Measurements from ENCODE around the gene NUDT3.
"Not testable (repeated sequence)": the region's sequence is repeated elsewhere in the genome, so short reads cannot be mapped to it uniquely, and the experiment has no call there.

Gene NUDT3

DNA sequence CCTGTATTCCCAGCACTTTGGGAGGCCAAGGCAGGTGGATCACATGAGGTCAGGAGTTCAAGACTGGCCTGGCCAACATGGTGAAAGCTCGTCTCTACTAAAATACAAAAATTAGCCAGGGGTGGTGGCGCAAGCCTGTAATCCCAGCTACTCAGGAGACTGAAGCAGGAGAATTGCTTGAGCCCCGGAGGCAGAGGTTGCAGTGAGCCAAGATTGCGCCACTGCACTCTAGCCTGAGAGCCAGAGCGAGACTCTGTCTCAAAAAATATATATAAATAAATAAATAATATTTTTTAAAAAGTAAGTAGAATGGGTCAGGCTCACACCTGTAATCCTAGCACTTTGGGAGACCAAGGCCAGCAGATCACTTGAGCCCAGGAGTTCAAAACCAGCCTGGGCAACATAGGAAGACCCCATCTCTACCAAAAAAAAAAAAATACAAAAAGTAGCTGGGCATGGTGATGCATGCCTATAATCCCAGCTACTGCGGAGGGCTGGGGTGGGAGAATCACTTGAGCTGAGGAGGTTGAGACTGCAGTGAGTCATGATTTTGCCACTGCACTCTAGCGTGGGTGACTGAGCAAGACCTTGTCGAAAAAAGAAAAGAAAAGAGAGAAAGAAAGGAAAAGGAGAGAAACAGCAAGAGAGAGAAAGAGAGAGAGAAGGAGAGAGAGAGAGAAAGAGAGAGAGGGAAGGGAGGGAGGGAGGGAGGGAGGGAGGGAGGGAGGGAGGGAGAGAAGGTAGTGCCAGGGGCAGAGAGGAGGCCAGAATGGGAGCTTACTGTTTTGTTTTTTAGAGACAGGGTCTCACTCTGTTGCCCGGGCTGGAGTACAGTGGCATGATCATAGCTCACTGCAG, 26.5 kb downstream of the NUDT3 start:
- not testable (repeated sequence) for DNase-seq

DNA sequence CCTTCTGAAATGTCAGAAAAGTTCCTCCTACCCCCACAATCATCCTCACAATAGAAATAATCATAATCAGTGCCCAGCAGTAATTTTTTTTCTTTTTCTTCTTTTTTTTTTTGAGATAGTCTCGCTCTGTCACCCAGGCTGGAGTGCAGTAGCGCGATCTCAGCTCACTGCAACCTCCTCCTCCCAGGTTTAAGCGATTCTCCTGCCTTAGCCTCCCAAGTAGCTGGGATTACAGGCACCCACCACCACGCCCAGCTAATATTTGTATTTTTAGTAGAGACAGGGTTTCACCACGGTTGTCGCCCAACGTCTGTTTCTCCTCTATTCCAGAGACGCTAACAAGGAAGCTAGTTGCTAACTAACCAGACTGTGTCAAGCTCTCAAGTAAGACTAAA, 28.8 kb downstream of the NUDT3 start:
- not testable (repeated sequence) for DNase-seq

GRCh38 chr6:34362909-34363680, 29.4 kb downstream of the NUDT3 start:
- no peak for DNase-seq

DNA sequence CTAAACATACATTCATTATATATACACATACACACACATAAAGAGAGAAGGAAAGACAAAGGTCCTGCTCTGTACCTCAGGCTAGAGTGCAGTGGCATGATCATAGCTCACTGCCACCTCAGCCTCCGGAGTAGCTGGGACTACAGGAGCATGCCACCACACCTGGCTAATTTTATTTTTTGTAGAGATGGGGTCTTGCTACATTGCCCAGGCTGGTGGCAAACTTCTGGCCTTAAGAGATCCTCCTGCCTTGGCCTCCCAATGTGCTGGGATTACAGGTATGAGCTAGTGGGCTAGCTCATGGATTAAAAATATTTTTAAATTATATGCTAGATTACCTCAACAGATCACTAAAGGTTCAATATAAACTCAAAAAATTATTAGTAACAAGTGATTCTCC, 30.3 kb downstream of the NUDT3 start:
- DNase-seq, result no peak

GRCh38 chr6:34360556-34360955, 31.9 kb downstream of the NUDT3 start:
- DNase-seq, result no peak

DNA sequence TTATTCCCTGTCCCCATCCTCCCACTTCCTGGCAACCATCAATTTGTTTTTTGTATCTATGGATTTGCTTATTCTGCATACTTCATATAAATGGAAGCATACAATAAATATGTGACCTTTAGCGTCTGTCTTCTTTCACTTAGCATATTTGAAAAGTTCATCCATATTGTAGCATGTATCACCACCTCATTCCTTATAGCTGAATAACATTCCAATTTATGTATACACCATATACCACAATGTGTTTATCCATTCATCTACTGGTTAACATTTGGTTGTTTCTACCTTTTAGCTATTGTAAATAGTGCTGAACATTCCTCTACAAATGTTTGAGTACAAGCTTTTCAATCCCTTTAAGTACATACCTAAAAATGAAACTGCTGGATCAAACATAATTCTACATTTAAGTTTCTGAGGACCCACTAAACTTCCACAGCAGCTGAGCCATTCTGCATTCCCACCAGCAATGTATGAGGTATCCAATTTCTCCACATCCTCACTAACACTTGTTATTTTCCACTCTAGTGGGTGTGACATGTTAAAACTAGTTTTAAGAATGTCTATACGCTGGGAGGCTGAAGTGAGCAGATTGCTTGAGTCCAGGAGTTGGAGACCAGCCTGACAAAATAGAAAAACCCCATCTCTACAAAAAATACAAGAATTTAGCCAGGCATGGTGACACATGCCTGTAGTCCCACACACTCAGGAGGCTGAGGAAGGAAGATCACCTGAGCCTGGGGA, 32.9 kb downstream of the NUDT3 start:
- DNase-seq, result no peak

DNA sequence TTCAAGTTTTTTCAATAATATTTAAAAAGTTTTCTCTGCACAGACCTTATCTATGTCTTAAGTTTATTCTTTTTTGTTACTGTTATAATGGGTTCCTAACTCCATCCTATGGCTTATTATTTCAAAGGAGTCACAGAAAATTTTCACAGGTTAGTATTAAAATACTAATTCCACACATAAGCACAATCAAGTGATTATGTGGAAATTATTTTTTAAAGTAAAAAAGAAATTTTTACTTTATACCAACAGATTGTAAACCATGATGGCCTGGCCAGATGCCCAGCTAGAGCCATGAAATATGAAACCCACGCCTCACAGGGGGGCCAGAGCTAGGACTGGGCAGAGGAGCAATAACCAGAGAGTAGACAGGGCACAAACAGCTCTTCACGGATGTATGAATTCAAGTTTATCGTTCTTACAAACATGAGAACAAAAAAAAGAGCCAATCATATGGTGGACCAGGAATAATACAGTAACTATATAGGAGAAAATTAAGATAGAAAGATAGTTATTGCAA, 34.0 kb downstream of the NUDT3 start:
- no peak for DNase-seq

DNA sequence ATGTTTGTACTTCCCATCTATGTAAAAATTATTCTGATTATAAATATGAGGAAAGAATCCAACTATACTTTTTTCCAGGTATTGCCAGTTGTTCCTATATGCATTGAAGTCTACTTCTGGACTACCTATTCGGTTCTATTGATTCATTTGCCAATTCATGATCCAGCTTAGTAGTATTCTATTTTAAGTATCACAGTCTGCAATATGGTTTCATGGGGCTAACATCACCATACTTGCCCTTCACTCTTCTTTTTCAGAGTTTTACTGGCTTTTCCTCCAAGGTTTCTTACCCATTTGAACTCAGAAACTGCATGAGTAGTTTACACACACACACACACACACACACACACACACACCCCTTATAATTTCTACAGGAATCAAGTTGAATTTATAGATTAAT, 34.5 kb downstream of the NUDT3 start:
- DNase-seq, result no peak

GRCh38 chr6:34355889-34356288, 36.6 kb downstream of the NUDT3 start:
- no peak for DNase-seq

- not testable (repeated sequence) for DNase-seq
These were observed 38.2 kb downstream of the NUDT3 start for GRCh38 chr6:34354230-34354629.

- DNase-seq, result not testable (repeated sequence)
These were observed 38.9 kb downstream of the NUDT3 start for GRCh38 chr6:34353530-34353929.

- DNase-seq, result no peak
These were observed 40.0 kb downstream of the NUDT3 start for GRCh38 chr6:34352305-34352937.

DNA sequence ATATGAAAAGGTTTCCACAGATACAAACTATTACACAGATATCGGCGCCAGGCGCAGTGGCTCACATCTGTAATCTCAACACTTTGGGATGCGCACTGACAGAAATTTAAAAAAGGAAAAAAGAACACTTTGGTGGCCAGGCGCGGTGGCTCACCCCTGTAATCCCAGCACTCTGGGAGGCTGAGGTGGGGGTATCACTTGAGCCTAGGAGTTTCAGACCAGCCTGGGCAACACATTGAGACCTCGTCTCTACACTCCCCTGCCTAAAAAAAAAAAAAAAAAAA, 41.6 kb downstream of the NUDT3 start:
- no peak for DNase-seq

- DNase-seq, result no peak
These were observed 42.1 kb downstream of the NUDT3 start for GRCh38 chr6:34350137-34350933.

DNA sequence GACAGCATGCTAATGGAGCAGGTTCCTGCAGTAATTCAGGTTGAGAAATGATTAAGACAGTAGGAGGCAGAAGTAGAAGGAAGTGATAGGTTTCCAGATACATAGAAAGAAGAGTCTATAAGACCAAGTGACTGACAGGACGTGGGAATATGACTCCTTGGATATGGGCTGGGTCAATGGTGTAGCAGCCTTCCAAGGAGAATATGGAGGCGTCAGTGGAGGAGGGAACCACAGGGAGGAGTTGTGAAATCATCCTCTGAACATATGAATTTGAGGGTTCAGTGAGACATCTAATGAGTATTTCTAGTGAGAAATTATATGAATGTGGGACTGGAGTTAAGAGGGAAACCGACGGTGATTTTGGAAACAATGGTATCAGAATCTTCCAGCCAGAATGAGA, 43.3 kb downstream of the NUDT3 start:
- no peak for DNase-seq

- no peak for DNase-seq
These were observed 45.2 kb downstream of the NUDT3 start for GRCh38 chr6:34347303-34347702.

DNA sequence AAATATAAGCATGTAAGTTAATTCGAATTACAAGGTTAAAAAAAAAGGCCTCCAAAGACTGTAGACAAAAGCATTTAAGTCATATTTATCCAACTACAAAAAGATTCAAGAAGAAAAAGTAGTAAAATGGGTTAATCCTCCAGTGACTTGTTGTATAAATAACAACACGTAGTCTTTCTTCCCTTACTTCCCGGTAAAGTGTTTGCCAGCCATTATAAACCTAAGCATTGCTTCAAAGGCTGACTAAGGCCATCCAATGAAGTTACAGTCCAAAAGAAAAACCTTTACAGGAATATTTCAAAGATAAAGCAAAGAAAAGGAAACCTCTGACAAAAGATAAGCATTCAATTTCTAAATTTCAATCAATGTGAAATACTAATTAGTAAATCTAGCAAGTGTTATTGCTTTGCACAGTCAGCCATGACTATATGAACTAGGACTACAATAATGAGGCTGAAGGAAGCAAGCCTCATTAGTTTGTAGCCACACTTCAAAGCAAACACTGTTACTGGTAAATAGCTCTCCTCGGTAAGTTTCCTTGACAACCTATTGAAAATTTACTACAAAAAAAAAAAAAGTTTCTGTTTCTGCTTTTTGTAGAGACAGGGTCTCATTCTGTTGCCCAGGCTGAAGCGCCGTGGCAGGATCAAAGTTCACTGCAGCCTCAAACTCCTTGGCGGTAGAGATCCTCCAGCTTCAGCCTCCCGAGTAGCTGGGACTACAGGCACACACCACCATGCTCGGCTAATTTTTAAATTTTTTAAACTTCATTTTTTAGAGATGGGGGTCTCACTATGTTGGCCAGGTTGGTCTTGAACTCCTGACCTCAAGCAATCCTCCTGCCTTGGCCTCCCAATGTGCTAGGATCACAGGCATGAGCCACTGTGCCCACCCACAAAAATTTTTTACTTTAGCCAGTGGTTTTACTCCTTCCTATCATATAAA, 46.0 kb downstream of the NUDT3 start:
- no peak for DNase-seq

DNA sequence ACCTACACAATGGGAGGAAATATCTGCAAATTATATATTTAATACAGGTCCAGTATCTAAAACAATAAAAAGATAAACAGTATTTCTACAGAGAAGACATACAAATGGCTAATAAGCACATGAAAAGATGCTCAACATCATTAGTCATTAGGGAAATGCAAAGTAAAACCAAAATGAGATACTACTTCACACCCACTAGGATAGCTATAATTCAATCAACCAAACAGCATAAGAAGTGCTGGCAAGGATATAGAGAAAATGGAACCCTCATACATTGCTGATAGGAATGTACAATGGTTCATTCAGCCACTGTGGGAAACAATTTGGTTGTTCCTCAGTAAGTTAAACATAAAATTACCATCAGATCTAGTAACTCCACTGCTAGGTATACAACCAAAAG, 48.7 kb downstream of the NUDT3 start:
- DNase-seq, result no peak

- DNase-seq, result no peak
These were observed 50.2 kb downstream of the NUDT3 start for GRCh38 chr6:34342247-34342646.

DNA sequence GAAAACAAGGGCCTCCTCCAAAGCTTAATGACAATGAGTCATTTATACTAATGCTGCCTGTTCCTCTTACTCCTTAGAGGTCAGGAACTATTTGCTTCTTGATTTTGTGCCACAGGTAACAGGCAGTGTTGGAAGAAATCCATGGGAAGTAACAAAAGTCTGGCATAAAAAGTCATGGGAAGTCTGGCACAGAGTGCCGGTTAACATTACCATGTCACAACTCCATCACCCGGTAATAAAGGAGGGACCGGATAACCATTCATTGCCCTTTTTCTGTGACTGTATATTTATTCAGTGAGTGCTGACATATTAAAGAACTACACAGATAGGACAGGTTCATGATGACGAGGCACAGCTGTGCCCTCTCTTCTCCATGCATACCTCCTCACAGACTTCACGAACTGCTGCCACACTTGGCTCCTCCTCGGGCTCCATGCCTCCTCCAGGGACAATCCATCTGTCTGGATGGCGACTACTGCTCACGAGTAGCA, 50.9 kb downstream of the NUDT3 start:
- no peak for DNase-seq
